ENCODE data around the gene CAMK1D.

- TF ChIP-seq CTCF (IDR thresholded peaks at IDR 0.05): no peak
- no peak for TF ChIP-seq POLR2A (IDR thresholded peaks at IDR 0.05)
- TF ChIP-seq EP300 (IDR thresholded peaks at IDR 0.05): no peak
- TF ChIP-seq POLR2AphosphoS5 (IDR thresholded peaks at IDR 0.05): no peak
These were observed 158.0 kb downstream of the CAMK1D start for GRCh38 chr10:12507165-12507850.

Measured in stomach (tissue), 4 donors.